NCI-H82 (cell line): ENCODE results near the gene EGFR.

Source experiments
- DNase-seq: peaks from one replicate; lab custom pipeline; 2025; lab: John Stamatoyannopoulos, UW

EGFR gene

DNA sequence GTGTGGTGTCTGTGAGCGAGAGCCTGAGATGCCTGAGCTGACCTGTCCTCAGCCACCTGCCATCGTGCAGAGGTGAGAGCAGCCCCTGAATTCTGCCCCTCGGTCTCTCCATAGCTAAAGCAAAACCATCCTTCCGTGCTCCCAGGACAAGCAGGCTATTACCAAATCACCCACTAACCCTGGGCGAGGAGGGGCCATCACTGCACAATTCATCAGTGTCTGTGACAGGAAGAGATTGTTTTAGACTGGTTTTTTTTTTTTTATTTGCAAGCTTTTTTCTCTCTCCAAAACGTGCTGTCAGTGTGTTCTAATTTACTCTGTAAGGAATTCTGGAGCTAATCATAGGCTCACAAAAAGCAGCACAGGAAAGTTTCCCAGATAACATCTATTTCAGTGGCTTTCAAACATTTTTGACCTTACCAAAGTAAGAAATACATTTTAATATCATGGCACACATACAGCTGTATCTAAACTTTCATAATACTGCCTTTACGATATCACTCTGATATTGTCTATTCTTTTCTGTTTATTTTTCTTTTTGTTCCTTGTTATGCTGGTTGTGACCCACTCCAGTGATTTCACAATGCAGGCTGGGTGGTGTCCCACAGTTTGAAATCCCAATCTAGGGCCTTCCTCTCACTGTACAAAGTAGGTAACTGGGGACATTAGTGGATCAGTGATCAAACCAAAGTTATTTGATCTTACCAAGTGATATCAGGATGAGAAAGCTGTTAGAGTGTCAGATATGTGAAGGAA is 62.8 kb downstream of the EGFR start:
- DNase-seq: no peak

DNA sequence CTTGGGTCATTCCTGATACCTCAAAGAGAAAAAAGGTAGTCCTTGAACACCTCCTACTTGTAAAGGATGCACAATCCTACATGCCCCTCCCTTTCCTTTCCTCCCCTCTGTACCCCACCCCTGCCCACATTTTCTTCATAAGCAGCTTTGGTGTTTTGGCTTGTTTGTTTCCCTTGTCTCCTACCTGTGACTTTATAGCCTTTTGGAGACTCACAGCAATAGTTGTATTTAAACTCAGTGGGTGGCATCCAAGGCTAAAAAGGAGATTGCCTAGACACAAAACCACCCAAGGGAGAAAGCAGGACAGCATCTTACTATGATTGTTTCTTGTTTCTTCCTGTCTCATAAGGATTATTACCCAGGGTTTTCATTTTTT is 63.4 kb downstream of the EGFR start:
- DNase-seq: no peak

GRCh38 chr7:55083206-55083605 is 64.4 kb downstream of the EGFR start:
- DNase-seq: no peak

- DNase-seq: no peak
These were observed 65.5 kb downstream of the EGFR start for GRCh38 chr7:55084307-55084706.

DNA sequence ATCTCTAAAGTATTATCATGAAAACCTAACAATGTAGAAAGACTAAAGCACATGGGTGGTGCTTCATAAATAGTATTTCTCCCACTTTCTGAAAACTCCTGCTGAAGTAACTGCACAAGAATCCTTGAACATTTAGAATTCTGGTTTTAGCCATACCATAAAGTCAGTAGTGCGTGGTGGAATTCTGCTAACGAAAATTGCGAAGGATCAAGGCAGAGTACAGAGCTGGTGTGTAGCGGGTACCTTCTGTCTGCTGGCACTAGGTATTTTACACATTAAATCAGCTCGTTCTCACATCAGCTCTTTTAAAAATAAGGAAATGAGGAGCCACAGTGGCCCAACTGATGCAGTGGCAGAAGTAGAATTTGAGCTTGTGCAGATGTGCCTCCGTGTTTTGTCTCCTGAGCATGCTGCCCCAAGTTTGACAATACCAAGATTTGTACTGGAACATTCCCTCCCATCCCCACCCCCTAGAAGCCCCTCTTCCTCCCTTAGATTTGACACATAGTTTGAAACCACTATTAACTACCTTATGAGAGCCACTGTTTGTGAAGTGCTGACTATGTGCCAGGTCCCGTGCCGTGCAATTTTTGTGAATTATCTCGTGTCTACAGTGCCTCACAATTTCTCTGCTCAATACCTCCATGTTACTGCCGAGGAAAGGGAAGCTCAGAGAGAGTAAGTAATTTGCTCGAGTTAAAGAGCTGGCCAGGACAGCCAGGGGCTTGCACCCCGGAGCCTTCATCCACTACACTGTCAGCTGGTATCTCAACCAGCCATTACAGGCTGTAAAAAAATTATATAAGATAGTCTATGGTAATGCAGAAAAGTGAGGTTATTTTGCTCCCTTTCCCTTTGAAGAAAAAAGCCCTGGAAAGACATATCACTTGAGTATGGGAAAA is 66.9 kb downstream of the EGFR start:
- DNase-seq: no peak

- no peak for DNase-seq
These were observed 67.8 kb downstream of the EGFR start for GRCh38 chr7:55086413-55087201.

DNA sequence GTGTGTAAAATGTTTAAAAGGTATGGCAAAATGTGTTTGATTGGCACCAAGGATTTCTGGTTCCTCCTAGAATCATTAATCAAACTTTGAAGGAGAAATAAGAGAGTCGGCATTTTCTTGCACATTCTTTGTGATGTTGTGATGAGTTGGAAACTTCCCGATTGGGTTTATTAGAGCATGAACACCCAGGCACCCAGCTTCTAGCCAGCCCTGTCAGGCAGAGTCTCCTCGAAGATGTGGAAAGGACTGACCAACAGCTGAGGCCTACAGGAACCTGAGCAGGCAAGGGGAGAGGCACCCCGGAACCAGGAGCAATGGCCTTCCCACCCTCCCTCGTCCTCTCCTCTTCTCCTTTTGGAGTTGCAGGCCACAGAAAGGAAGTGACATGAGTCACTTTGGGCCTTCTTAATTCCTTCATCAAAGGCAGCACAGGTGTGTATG is 68.7 kb downstream of the EGFR start:
- no peak for DNase-seq

- DNase-seq: no peak
These were observed 69.3 kb downstream of the EGFR start for GRCh38 chr7:55088107-55088506.

- no peak for DNase-seq
These were observed 69.8 kb downstream of the EGFR start for GRCh38 chr7:55088620-55089019.

- no peak for DNase-seq
These were observed 73.6 kb downstream of the EGFR start for GRCh38 chr7:55092186-55092974.

DNA sequence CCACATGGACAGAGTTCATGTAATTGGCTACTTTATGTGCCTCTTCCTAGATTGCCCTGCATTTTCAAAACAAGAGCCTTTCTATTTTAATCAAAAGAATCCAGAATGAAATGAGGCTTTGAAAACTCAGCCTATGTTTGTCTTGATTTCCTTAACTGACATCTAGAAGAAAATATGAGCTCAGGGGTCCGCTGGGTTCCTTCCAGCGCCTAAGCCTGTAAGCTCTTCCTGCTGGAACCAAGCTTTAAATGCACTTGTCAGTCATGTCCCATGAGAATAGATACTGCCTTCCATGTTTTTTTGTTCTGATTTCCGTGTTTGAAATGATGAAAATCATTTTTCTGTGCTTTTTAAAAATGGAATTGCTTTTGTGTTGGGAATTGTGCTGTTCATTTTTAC is 74.2 kb downstream of the EGFR start:
- peak; percentile 10 for DNase-seq

- no peak for DNase-seq
These were observed 74.9 kb downstream of the EGFR start for GRCh38 chr7:55093674-55094073.

- DNase-seq: no peak
These were observed 75.4 kb downstream of the EGFR start for GRCh38 chr7:55094092-55094690.

- no peak for DNase-seq
These were observed 76.9 kb downstream of the EGFR start for GRCh38 chr7:55095672-55096071.

GRCh38 chr7:55096323-55096722 is 77.5 kb downstream of the EGFR start:
- no peak for DNase-seq

GRCh38 chr7:55097100-55097499 is 78.3 kb downstream of the EGFR start:
- no peak for DNase-seq

- no peak for DNase-seq
These were observed 80.4 kb downstream of the EGFR start for GRCh38 chr7:55099066-55099820.

DNA sequence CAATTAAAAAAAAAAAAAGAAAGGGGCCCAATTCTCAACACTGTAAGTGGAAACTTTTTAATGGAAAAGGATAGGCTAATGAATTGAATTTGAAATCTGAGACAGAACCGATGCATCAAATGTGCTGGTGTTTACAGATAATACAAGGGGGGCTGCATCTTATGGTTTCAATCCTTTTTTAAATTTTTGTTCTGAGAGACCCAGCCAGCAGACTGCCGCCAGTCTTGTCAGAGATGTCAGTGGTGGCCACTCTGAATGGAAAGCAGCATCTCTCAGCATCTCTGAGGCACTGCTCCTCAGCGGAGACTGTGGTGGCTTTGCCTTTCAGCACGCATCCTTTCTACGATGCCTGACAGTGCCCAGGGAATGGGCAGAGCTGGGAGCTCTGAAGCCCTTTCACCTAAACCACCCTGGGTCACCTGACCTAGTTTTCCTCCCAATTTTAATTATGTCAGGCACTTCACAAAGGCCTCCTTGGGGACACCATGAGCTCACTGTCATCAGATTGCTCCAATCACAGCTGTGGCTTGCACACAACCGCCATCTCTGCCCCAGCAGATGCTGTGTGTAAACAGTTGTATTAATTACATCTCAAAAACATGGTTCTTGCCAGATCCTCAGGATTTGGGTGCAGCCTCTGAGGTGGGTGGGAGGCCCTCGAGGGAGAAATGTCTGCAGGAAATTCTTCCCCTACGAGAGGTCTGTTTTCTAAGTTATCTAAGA is 81.2 kb downstream of the EGFR start:
- no peak for DNase-seq

DNA sequence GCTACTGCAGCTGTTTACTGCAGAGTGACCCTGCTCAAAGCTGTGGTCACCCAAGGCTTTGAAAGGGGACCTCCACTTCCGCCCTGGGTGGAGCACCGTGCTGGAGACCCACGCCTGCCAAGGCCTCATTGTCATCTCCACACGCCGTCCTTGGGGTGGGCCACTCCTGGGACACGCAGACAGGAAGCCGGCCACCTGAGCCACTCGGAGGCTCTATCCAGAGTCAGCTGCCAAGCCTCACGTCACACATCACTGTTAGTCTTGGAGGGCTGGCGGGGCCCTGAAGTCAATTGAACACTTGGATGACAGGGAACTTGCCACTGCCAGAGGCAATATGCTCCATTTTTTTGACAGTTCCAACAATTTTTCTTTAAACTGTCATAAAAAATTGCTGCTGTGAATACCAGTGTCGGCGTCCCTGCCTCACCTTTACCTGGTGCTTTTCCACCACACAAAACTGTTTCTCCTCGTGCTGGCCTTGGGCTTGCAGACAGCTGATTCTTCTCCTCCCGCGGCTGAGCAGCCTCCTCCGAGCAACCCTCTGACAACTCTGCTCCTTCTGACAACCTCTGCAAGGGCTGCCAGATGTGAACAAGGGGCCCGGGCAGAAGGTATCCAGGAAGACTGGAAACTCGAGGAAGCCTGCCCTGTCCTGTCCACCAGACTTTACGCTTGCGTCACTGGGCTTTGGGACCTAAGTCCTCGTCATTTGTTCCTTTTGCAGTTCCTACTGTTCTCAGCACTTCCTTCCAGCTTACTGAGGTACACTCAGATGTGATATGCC is 81.9 kb downstream of the EGFR start:
- no peak for DNase-seq
